Kidney (tissue), 14 donors: ENCODE results near the gene PIGS. TPM values are rescaled to one million over a fixed set of nuclear protein-coding genes. Genes with fewer than 3 reads are reported as not detected.

Experiments used
- DNase-seq, 5 donors: peaks; one replicate each; pipeline ENCODE4 v3.0.0-alpha.2; 2013 to 2020
- FAIRE-seq: peaks from 2 replicates; lab custom pipeline; 2012; peaks lifted over from hg19 to GRCh38; lab: Jason Lieb, UNC
- H3K27ac ChIP-seq, 2 donors: one replicate each; pipeline ENCODE4 v1.7.0; 2013; ENCODE audit warnings: low read depth in 2 of 2, low read length in 2 of 2, inconsistent platforms in 1 of 2
- H3K27me3 ChIP-seq: one replicate; pipeline ENCODE4 v1.7.1; 2013; ENCODE audit warnings: low read length, inconsistent platforms; ENCODE audit not compliant: control insufficient read depth, insufficient read depth
- H3K36me3 ChIP-seq, 3 donors: one replicate each; pipeline versions ENCODE4 v1.7.0 to v1.7.1; 2013; ENCODE audit warnings: low read length in 3 of 3, control low read depth in 1 of 3, inconsistent platforms in 1 of 3; ENCODE audit not compliant: insufficient read depth in 3 of 3, control insufficient read depth in 2 of 3
- H3K4me1 ChIP-seq, 3 donors: one replicate each; pipeline versions ENCODE4 v1.7.0 to v1.7.1; 2013; ENCODE audit warnings: low read length in 3 of 3, inconsistent platforms in 1 of 3, low read depth in 1 of 3; ENCODE audit not compliant: control insufficient read depth in 2 of 3, insufficient read depth in 2 of 3
- H3K4me3 ChIP-seq, 3 donors: one replicate each; pipeline versions ENCODE4 v1.7.0 to v1.8.1; 2013; ENCODE audit warnings: low read length in 3 of 3, control low read depth in 1 of 3, inconsistent platforms in 1 of 3
- H3K9ac ChIP-seq, 3 donors: one replicate each; pipeline versions ENCODE4 v1.7.0 to v1.7.1; 2013; ENCODE audit warnings: low read length in 3 of 3, control low read depth in 1 of 3, inconsistent platforms in 1 of 3
- H3K9me3 ChIP-seq, 3 donors: one replicate each; pipeline versions ENCODE4 v1.7.0 to v1.7.1; 2013; ENCODE audit warnings: low read length in 3 of 3, control low read depth in 1 of 3, inconsistent platforms in 1 of 3; ENCODE audit not compliant: control insufficient read depth in 2 of 3, insufficient read depth in 1 of 3
- CTCF ChIP-seq: IDR thresholded peaks from 3 replicates; pipeline ENCODE4 v1.5.1; 2012; ENCODE audit warnings: mild to moderate bottlenecking, moderate library complexity, borderline replicate concordance; ENCODE audit not compliant: insufficient read depth; ENCODE audit errors: extremely low read depth
- intact Hi-C: fragments of 100-400 bp; cut with DNase I; formaldehyde crosslinking; loops from one replicate; pipeline ENCODE4 v1.11.1; 2022
- polyA plus RNA-seq: library from polyadenylated mRNA; stranded (reverse); fragments of 350-450 nt; fragmentation: Illumina TruSeq; extraction: RNeasy Lipid Tissue Mini Kit (QIAGEN cat#74804); gene quantifications from one replicate; pipeline ENCODE4 v1.2.3, GENCODE V29; 2014; ENCODE audit warnings: low read depth, low replicate concordance; ENCODE audit not compliant: insufficient read depth
- total RNA-seq: library from RNA; stranded (reverse); fragmentation: NEBNext Ultra II Directional; extraction: Animal tissue kit (Norgen Biotek cat#: 25700); gene quantifications from one replicate; pipeline ENCODE4 v1.2.1, GENCODE V29; 2021
- donor health status: control.
- donor health status: control.
- donor health status: control.
- donor health status: control.
- donor health status: control.
- donor health status: DM: yes; HTN: yes; CAD: no.
- donor health status: Normal renal cell carcinoma (clear cell type).

PIGS gene
- total and polyA plus RNA-seq, 2 donors from 2014 or later: 60.6 to 75.0 TPM

DNA sequence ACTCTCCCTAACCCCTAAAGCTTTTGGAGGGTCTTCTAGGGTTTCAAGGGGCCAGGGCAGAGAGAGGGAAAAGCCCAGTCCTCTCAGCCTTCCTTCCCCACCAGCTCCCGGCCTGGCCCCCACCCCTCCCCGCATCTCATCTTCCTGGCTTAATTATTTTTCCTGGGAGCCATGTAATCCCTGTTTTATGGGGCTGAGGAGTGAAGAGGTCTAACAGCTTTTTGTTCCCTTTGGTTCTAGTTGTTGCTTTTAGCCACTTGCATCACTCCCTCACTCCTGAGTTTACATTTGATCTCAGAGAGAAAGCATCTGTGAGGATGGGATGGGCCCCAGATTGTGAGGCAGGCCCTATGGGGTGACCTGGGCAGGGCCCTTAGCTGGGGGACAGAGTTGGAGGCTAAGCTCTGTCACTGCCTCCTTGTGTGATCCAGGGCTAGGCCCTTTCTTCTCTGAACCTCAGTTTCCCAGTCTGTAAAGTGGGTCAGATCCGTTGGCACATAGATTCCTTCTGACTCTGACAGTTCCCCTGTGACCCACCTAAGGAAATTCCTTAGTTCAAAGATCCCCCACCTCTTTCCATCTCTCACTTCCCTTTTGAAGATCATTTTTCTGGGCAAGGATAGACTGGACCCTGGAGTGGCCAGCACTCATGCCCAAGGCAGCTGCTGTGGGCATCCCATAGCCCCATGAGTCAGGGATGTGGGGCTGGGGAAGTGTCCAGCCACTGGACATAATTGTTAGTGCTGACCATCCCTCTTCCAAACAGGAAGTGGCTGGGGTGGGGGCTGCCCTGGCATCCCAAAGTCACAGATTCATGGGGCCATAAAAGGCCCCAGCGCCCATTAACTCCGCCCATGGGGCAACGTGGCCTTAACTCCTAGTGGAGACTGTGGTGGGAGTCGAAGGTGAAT lies 39.0 kb downstream of the PIGS start:
- no peak for TF ChIP-seq CTCF
- intact Hi-C loops: no loop called here

DNA sequence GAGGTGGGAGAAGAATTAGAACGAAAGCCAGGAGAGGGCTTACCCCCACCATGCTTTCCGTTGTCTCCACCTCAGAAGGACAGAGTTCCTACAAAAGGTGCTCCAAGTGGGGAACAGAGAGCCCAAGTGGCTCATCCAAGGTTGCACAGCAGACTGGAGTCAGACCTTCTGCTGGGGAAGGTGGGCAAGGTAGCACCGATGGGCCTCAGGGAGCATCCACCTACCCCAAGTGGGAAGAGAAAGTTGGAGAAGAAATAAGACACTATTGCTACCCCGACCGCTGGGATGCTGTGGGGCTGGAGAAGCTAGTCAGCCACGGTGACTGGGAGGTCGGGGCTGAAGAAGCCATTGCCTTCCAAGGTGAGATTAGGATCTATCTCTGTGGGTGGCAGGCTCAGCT lies 40.4 kb downstream of the PIGS start:
- Histone ChIP-seq H3K9ac (no peak overlapping the region), H3K36me3 (no peaks in the 10 kb centered on the region), H3K4me3 (no peak overlapping the region), H3K27ac (no peak overlapping the region), H3K4me1 (peaks cover 0 to 2% (median 0%) of the 10 kb centered on the region in 3 donors), H3K9me3 (no peaks in the 10 kb centered on the region), H3K27me3 (no peaks in the 10 kb centered on the region)
- FAIRE-seq (no peak), DNase-seq (no peak)
- intact Hi-C loops: no loop called here
- TF ChIP-seq CTCF: no peak

More for the DNA sequence above, 39.0 kb downstream of the PIGS start:
- Histone ChIP-seq H3K27me3 (no peaks in the 10 kb centered on the region), H3K27ac (no peak overlapping the region), H3K36me3 (no peaks in the 10 kb centered on the region), H3K9ac (no peak overlapping the region), H3K4me1 (no peaks in the 10 kb centered on the region), H3K4me3 (no peak overlapping the region), H3K9me3 (no peaks in the 10 kb centered on the region)
- FAIRE-seq (no peak), DNase-seq (peak in 3 of 5 donors; percentile 59 to 70 (median 66))

DNA sequence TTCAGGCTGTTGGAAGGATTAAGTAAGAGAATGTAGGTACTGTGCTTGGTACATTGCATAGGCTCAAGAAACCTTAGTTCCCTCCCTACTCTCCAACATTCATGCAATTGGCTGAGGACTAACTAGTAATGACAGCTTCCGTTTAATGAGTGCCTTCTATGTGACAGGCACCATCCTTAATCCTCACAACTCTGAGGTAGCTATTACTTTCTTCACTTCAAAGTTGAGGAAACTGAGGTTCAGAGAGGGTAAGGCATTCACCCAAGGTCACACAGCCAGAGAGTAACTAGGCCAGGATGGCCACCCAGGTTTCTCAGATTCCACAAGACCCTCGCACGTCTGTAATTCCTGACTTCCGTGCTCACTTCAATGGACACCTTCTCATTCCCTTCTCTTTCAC lies 41.1 kb downstream of the PIGS start:
- H3K4me1 ChIP-seq: peaks cover 0 to 9% (median 2%) of the 10 kb centered on the region in 3 donors
- TF ChIP-seq CTCF: no peak

More for the DNA sequence above, 41.1 kb downstream of the PIGS start:
- Histone ChIP-seq H3K9me3 (no peaks in the 10 kb centered on the region), H3K27me3 (no peaks in the 10 kb centered on the region), H3K36me3 (no peaks in the 10 kb centered on the region), H3K4me3 (no peak overlapping the region), H3K9ac (no peak overlapping the region), H3K27ac (no peak overlapping the region)
- intact Hi-C loops: no loop called here
- no peak for FAIRE-seq
- no peak for DNase-seq
